ENCODE measurements around the gene MBD3. TPM values are rescaled to one million over a fixed set of nuclear protein-coding genes. Genes with fewer than 3 reads are reported as not detected.

MBD3 gene
- total RNA-seq, 1 donor: 78.5 TPM

GRCh38 chr19:1619703-1620102 lies 27.0 kb upstream of the MBD3 start:
- Histone ChIP-seq H3K4me3 (ENCODE audit: insufficient read depth, low read length) (no peak overlapping the region), H3K4me2 (ENCODE audit: insufficient read depth, low read length) (no peak overlapping the region), H4K20me1 (ENCODE audit: insufficient read depth, low read length) (peaks cover 23% of the 10 kb centered on the region), H3K27me3 (ENCODE audit: insufficient read depth, low read length) (no peaks in the 10 kb centered on the region), H3K4me1 (ENCODE audit: insufficient read depth, low read length) (no peaks in the 10 kb centered on the region), H3K79me2 (ENCODE audit: insufficient read depth, low read length) (no peaks in the 10 kb centered on the region), H2AFZ (ENCODE audit: low read length) (no peak overlapping the region), H3K36me3 (ENCODE audit: insufficient read depth, low read length) (peaks cover 41% of the 10 kb centered on the region), H3K9me3 (ENCODE audit: low read depth, low read length) (no peaks in the 10 kb centered on the region), H3K27ac (ENCODE audit: low read depth, low read length) (no peak overlapping the region)
- no peak for DNase-seq (ENCODE audit: insufficient read length, low spot score, missing footprints)
- no peak for TF ChIP-seq CTCF (IDR thresholded peaks at IDR 0.05; ENCODE audit: extremely low read depth, low read depth, low read length)

GRCh38 chr19:1619094-1619439 lies 26.4 kb upstream of the MBD3 start:
- Histone ChIP-seq H3K4me2 (ENCODE audit: insufficient read depth, low read length) (no peak overlapping the region), H3K79me2 (ENCODE audit: insufficient read depth, low read length) (no peaks in the 10 kb centered on the region), H3K4me1 (ENCODE audit: insufficient read depth, low read length) (no peaks in the 10 kb centered on the region), H3K9me3 (ENCODE audit: low read depth, low read length) (no peaks in the 10 kb centered on the region), H4K20me1 (ENCODE audit: insufficient read depth, low read length) (peaks cover 23% of the 10 kb centered on the region), H3K27me3 (ENCODE audit: insufficient read depth, low read length) (no peaks in the 10 kb centered on the region), H3K4me3 (ENCODE audit: insufficient read depth, low read length) (no peak overlapping the region), H2AFZ (ENCODE audit: low read length) (no peak overlapping the region), H3K27ac (ENCODE audit: low read depth, low read length) (no peak overlapping the region), H3K36me3 (ENCODE audit: insufficient read depth, low read length) (peaks cover 40% of the 10 kb centered on the region)
- DNase-seq (ENCODE audit: insufficient read length, low spot score, missing footprints): no peak
- no peak for TF ChIP-seq CTCF (IDR thresholded peaks at IDR 0.05; ENCODE audit: extremely low read depth, low read depth, low read length)

GRCh38 chr19:1618157-1619093 lies 25.8 kb upstream of the MBD3 start:
- Histone ChIP-seq H3K79me2 (ENCODE audit: insufficient read depth, low read length) (no peaks in the 10 kb centered on the region), H3K27ac (ENCODE audit: low read depth, low read length) (no peak overlapping the region), H3K4me1 (ENCODE audit: insufficient read depth, low read length) (no peaks in the 10 kb centered on the region), H4K20me1 (ENCODE audit: insufficient read depth, low read length) (peaks cover 23% of the 10 kb centered on the region), H2AFZ (ENCODE audit: low read length) (no peak overlapping the region), H3K4me2 (ENCODE audit: insufficient read depth, low read length) (no peak overlapping the region), H3K4me3 (ENCODE audit: insufficient read depth, low read length) (no peak overlapping the region), H3K36me3 (ENCODE audit: insufficient read depth, low read length) (peaks cover 43% of the 10 kb centered on the region), H3K9me3 (ENCODE audit: low read depth, low read length) (no peaks in the 10 kb centered on the region), H3K27me3 (ENCODE audit: insufficient read depth, low read length) (no peaks in the 10 kb centered on the region)
- DNase-seq (ENCODE audit: insufficient read length, low spot score, missing footprints): peak; percentile 97
- TF ChIP-seq CTCF (IDR thresholded peaks at IDR 0.05; ENCODE audit: extremely low read depth, low read depth, low read length): peak; percentile 29

GRCh38 chr19:1616875-1617274 lies 24.2 kb upstream of the MBD3 start:
- Histone ChIP-seq H3K27me3 (ENCODE audit: insufficient read depth, low read length) (no peaks in the 10 kb centered on the region), H3K9me3 (ENCODE audit: low read depth, low read length) (no peaks in the 10 kb centered on the region), H2AFZ (ENCODE audit: low read length) (no peak overlapping the region), H3K27ac (ENCODE audit: low read depth, low read length) (no peak overlapping the region), H3K4me3 (ENCODE audit: insufficient read depth, low read length) (no peak overlapping the region), H3K4me1 (ENCODE audit: insufficient read depth, low read length) (no peaks in the 10 kb centered on the region), H4K20me1 (ENCODE audit: insufficient read depth, low read length) (peaks cover 19% of the 10 kb centered on the region), H3K36me3 (ENCODE audit: insufficient read depth, low read length) (peaks cover 51% of the 10 kb centered on the region), H3K4me2 (ENCODE audit: insufficient read depth, low read length) (no peak overlapping the region), H3K79me2 (ENCODE audit: insufficient read depth, low read length) (no peaks in the 10 kb centered on the region)
- TF ChIP-seq CTCF (IDR thresholded peaks at IDR 0.05; ENCODE audit: extremely low read depth, low read depth, low read length): no peak
- DNase-seq (ENCODE audit: insufficient read length, low spot score, missing footprints): no peak
